Gastroesophageal sphincter (tissue), 4 donors: Measurements from ENCODE around the gene ADAMTS12. TPM values are rescaled to one million over a fixed set of nuclear protein-coding genes. Genes with fewer than 3 reads are reported as not detected.

Source experiments
- ATAC-seq: fragments of 150-250 bp; one replicate; pipeline ENCODE4 v1.9.1; 2016; ENCODE audit warnings: mild to moderate bottlenecking, moderate library complexity
- H3K27ac ChIP-seq, 4 donors: fragments of 200-600 bp; sonication (generic) in 3 of 4; 1 replicate in 3 of 4; 2 replicates in 1 of 4; pipeline ENCODE4 v1.5.1; 2016 to 2019
- H3K27me3 ChIP-seq: fragments of 200-600 bp; sonication (generic); one replicate; pipeline ENCODE4 v1.5.1; 2019
- H3K36me3 ChIP-seq, 2 donors: fragments of 200-600 bp; sonication (generic); one replicate each; pipeline ENCODE4 v1.5.1; 2019; ENCODE audit warnings: control low read depth in 1 of 2
- H3K4me1 ChIP-seq, 3 donors: fragments of 200-600 bp; sonication (generic); 1 replicate in 2 of 3; 2 replicates in 1 of 3; pipeline ENCODE4 v1.5.1; 2016 to 2019; ENCODE audit warnings: control low read depth in 2 of 3
- H3K4me3 ChIP-seq, 2 donors: fragments of 200-600 bp; sonication (generic); one replicate each; pipeline ENCODE4 v1.5.1; 2019; ENCODE audit warnings: mild to moderate bottlenecking in 1 of 2, moderate library complexity in 1 of 2
- H3K9me3 ChIP-seq, 3 donors: fragments of 200-600 bp; sonication (generic); one replicate each; pipeline ENCODE4 v1.5.1; 2017 to 2019; ENCODE audit warnings: control low read depth in 2 of 3
- CTCF ChIP-seq, 4 experiments: fragments of 200-600 bp in 2 of 4; fragments of 450-650 bp in 2 of 4; sonication (generic) in 1 of 4; IDR thresholded peaks; one replicate each; pipeline ENCODE4 v1.5.1; 2017 to 2019; ENCODE audit warnings: antibody characterized with exemption in 4 of 4, mild to moderate bottlenecking in 2 of 4, moderate library complexity in 2 of 4
- EP300 ChIP-seq: sonication (generic); formaldehyde crosslinking; IDR thresholded peaks from one replicate; pipeline ENCODE4 v1.6.1; 2017; ENCODE audit warnings: antibody characterized with exemption, mild to moderate bottlenecking
- POLR2A ChIP-seq, 2 donors: fragments of 450-650 bp; IDR thresholded peaks; one replicate each; pipeline ENCODE4 v1.6.1; 2017; ENCODE audit warnings: antibody characterized with exemption in 2 of 2, mild to moderate bottlenecking in 2 of 2, moderate library complexity in 1 of 2
- POLR2AphosphoS5 ChIP-seq: sonication (generic); formaldehyde crosslinking; IDR thresholded peaks from one replicate; pipeline ENCODE4 v1.6.1; 2017; ENCODE audit warnings: antibody characterized with exemption
- WGBS, 2 donors: methylation state at CpG; one replicate each; pipeline ENCODE4 v1.1.5; 2018; ENCODE audit warnings: low coverage in 1 of 2; 5-methylcytosine and 5-hydroxymethylcytosine counted together
- total RNA-seq, 4 donors: library from RNA; depleted of rRNA; stranded (reverse); fragments of >200 nt; gene quantifications; one replicate each; pipeline ENCODE4 v1.1.0, GENCODE V29; 2016

Gene ADAMTS12
- total RNA-seq, 4 donors from 2014 or later: 2.6 to 6.5 (median 5.2) TPM

DNA sequence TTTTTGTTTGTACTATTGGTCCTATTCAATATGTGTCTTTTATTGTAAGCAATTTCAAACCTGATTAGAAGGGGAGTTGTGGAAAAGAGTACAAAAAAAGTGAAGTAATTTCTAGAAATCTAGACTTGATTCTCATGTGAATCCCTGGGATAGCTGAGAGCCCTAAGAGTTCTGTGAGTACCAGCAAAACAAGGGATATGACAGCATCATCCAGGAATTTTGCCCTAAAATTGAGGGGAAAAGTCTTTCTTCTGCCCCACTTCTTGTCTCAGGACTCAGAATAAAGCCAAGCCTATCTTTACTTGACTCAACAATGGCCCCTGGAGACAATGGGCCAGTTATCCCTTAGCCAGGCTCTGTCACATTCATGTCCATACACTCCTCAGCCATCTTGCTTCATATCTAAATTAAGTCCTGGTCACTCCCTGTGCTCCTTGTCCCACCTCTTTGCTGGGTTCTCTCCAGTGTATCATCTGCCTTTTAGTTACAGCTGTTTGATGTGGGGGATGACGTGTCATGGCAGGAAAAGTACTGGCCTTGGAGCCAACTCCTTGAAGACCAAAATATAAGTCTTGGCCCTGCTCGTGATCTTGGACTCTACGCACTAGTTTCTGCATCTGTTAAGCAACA is 81.2 kb downstream of the ADAMTS12 start:
- peak; percentile 70 for ATAC-seq
- TF ChIP-seq POLR2AphosphoS5 (peak; percentile 38), EP300 (no peak), POLR2A (IDR thresholded peaks at IDR 0.05) (no peak), CTCF (IDR thresholded peaks at IDR 0.05) (no peak)

GRCh38 chr5:33809936-33810335 is 81.9 kb downstream of the ADAMTS12 start:
- 60 to 74% methylated on average over 1 of the region's 1 CpG for WGBS, 2 donors
- no peak overlapping the region for H3K4me3 ChIP-seq
- H3K9me3 ChIP-seq: no peaks in the 10 kb centered on the region
- no peak for TF ChIP-seq EP300
- no peak for TF ChIP-seq CTCF (IDR thresholded peaks at IDR 0.05)
- TF ChIP-seq POLR2A (IDR thresholded peaks at IDR 0.05): no peak
- TF ChIP-seq POLR2AphosphoS5: no peak
- ATAC-seq: no peak
- no peaks in the 10 kb centered on the region for H3K4me1 ChIP-seq
- no peaks in the 10 kb centered on the region for H3K27me3 ChIP-seq
- peak overlapping the region in 1 of 4 donors; percentile 26 for H3K27ac ChIP-seq
- no peaks in the 10 kb centered on the region for H3K36me3 ChIP-seq

More for the DNA sequence above, 81.2 kb downstream of the ADAMTS12 start:
- H3K9me3 ChIP-seq: no peaks in the 10 kb centered on the region
- no peaks in the 10 kb centered on the region for H3K4me1 ChIP-seq
- H3K27ac ChIP-seq: peak overlapping the region in 2 of 4 donors; percentile 27 to 29
- H3K36me3 ChIP-seq: no peaks in the 10 kb centered on the region
- H3K4me3 ChIP-seq: no peak overlapping the region
- no peaks in the 10 kb centered on the region for H3K27me3 ChIP-seq
- WGBS, 2 donors: 61 to 100% methylated on average over 1 to 3 of the region's 3 CpGs

- Histone ChIP-seq H3K9me3 (no peaks in the 10 kb centered on the region), H3K36me3 (no peaks in the 10 kb centered on the region), H3K27me3 (no peaks in the 10 kb centered on the region), H3K4me3 (no peak overlapping the region), H3K27ac (no peak overlapping the region), H3K4me1 (no peaks in the 10 kb centered on the region)
- WGBS, 2 donors: 60 to 72% methylated on average over 4 of the region's 4 CpGs
- TF ChIP-seq CTCF (IDR thresholded peaks at IDR 0.05): no peak
- TF ChIP-seq POLR2A (IDR thresholded peaks at IDR 0.05): no peak
- no peak for TF ChIP-seq POLR2AphosphoS5
- no peak for TF ChIP-seq EP300
- ATAC-seq: no peak
Observed at GRCh38 chr5:33808699-33809098, 83.1 kb downstream of the ADAMTS12 start.

- no peaks in the 10 kb centered on the region for H3K36me3 ChIP-seq
- H3K27ac ChIP-seq: no peak overlapping the region
- TF ChIP-seq POLR2AphosphoS5 (no peak), CTCF (IDR thresholded peaks at IDR 0.05) (no peak), EP300 (no peak), POLR2A (IDR thresholded peaks at IDR 0.05) (no peak)
- H3K27me3 ChIP-seq: no peaks in the 10 kb centered on the region
- no peaks in the 10 kb centered on the region for H3K4me1 ChIP-seq
- no peak for ATAC-seq
- no peaks in the 10 kb centered on the region for H3K9me3 ChIP-seq
- WGBS, 2 donors: 83 to 86% methylated on average over 7 to 9 of the region's 9 CpGs
- H3K4me3 ChIP-seq: no peak overlapping the region
Observed at GRCh38 chr5:33807771-33808170, 84.0 kb downstream of the ADAMTS12 start.

DNA sequence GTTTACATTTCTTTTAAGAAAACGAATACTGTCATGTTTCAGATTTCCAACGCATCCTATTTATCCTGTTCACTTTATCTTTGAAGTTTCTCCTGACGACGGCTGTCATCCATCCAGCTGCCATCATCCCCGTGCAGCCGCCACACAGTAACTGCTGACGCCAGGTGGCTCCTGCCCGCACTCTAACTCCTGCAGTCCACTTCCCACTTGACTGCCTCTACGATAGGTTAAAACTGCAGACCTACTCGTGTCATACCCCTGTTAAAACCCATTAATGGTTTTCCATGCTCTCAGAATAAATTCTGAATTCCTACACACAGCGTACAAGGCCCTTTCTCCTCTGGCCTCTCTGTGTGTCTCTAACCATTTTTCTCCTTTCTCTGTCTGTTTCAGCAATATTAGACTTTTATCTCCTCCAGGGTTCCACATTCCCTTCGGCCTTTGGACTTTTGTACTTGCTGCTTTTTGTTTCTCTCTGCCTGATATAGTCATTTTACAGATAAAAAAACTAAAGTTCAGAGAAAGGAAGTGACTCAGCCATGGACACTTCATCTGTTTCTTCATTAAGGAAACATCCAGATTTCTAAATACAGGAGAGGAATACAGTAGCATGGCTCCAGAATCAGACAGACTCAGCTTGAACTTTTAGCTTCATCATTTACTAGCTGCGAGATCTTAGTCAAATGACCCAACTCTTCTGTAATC is 84.9 kb downstream of the ADAMTS12 start:
- no peak for TF ChIP-seq CTCF (IDR thresholded peaks at IDR 0.05)
- no peak for TF ChIP-seq EP300
- no peak for TF ChIP-seq POLR2AphosphoS5
- TF ChIP-seq POLR2A (IDR thresholded peaks at IDR 0.05): no peak
- H3K9me3 ChIP-seq: no peaks in the 10 kb centered on the region
- H3K36me3 ChIP-seq: no peaks in the 10 kb centered on the region
- H3K27me3 ChIP-seq: no peaks in the 10 kb centered on the region
- H3K27ac ChIP-seq: no peak overlapping the region
- 76 to 77% methylated on average over 13 of the region's 13 CpGs for WGBS, 2 donors
- ATAC-seq: no peak
- H3K4me3 ChIP-seq: no peak overlapping the region
- H3K4me1 ChIP-seq: no peaks in the 10 kb centered on the region
